GM12878 (cell line): ENCODE measurements around the gene LDLR. TPM values are rescaled to one million over a fixed set of nuclear protein-coding genes. Genes with fewer than 3 reads are reported as not detected.

Experiments
- ATAC-seq: fragments of 200-7000 bp; cut with Tn5 transposase; 3 replicates; pipeline ENCODE4 v1.9.1; 2020; ENCODE audit warnings: mild to moderate bottlenecking, moderate library complexity
- BruUV-seq: library from RNA; stranded (reverse); fragments of 400-500 nt; replicated peaks from 2 replicates; lab custom pipeline; 2021; lab: Mats Ljungman, UMichigan
- CTCF ChIA-PET: fragments of 300-600 bp; sonication (Branson Sonifier 250); formaldehyde crosslinking; extraction: SDS; loops from one replicate; lab custom pipeline; 2021; ENCODE audit warnings: inconsistent platforms; lab: Yijun Ruan, JAX
- POLR2A ChIA-PET: fragments of 350-600 bp; formaldehyde crosslinking; extraction: SDS; loops from one replicate; lab custom pipeline; 2021; ENCODE audit warnings: inconsistent platforms; lab: Charles Lee
- RAD21 ChIA-PET: fragments of 300-600 bp; sonication (Branson Sonifier 250); formaldehyde crosslinking; loops from one replicate; lab custom pipeline; 2023; ENCODE audit warnings: antibody characterized with exemption; ENCODE audit not compliant: unreplicated experiment; lab: Charles Lee
- SMC1A ChIA-PET: fragments of 300-600 bp; sonication (Branson Sonifier 250); formaldehyde crosslinking; loops from one replicate; lab custom pipeline; 2023; ENCODE audit not compliant: unreplicated experiment, uncharacterized antibody; lab: Charles Lee
- DNase-seq: peaks from one replicate; pipeline ENCODE4 v3.0.0-alpha.2; 2011; ENCODE audit warnings: low read depth, low spot score
- FAIRE-seq: peaks from 3 replicates; lab custom pipeline; 2011; peaks lifted over from hg19 to GRCh38; lab: Jason Lieb, UNC
- H2AFZ ChIP-seq: 2 replicates; pipeline ENCODE4 v1.6.0; 2011; ENCODE audit warnings: low read depth, low read length, control low read depth; ENCODE audit not compliant: control insufficient read depth
- H3K27ac ChIP-seq: 2 replicates; pipeline ENCODE4 v1.5.1; 2011; ENCODE audit warnings: control low read depth; ENCODE audit not compliant: control insufficient read depth, insufficient read depth
- H3K27me3 ChIP-seq, 2 experiments: replicated peaks in 1 of 2; 2 replicates each; pipeline versions ENCODE4 v1.6.0 to v1.6.1; 2011; ENCODE audit warnings: low read length in 1 of 2; ENCODE audit not compliant: control insufficient read depth in 2 of 2, insufficient read depth in 2 of 2
- H3K36me3 ChIP-seq, 2 experiments: 2 replicates each; pipeline ENCODE4 v1.5.1; 2011; ENCODE audit warnings: low read length in 1 of 2; ENCODE audit not compliant: control insufficient read depth in 2 of 2, insufficient read depth in 2 of 2
- H3K4me1 ChIP-seq: 2 replicates; pipeline ENCODE4 v1.6.1; 2011; ENCODE audit warnings: mild to moderate bottlenecking, low read length, moderate library complexity, mixed read lengths; ENCODE audit not compliant: control insufficient read depth, insufficient read depth
- H3K4me2 ChIP-seq: 2 replicates; pipeline ENCODE4 v1.6.0; 2011; ENCODE audit warnings: control low read depth; ENCODE audit not compliant: control insufficient read depth, insufficient read depth
- H3K4me3 ChIP-seq: fragments of 200-600 bp; sonication (generic); 2 replicates; pipeline ENCODE4 v1.5.1; 2016
- H3K79me2 ChIP-seq: 2 replicates; pipeline ENCODE4 v1.6.0; 2011; ENCODE audit warnings: low read length; ENCODE audit not compliant: control insufficient read depth, insufficient read depth
- H3K9ac ChIP-seq: 2 replicates; pipeline ENCODE4 v1.8.0; 2011; ENCODE audit warnings: low read length, control low read depth, mixed read lengths; ENCODE audit not compliant: control insufficient read depth, insufficient read depth
- H3K9me3 ChIP-seq: replicated peaks from 3 replicates; pipeline ENCODE4 v1.5.1; 2011; ENCODE audit warnings: mild to moderate bottlenecking, low read length; ENCODE audit not compliant: control insufficient read depth, insufficient read depth
- H4K20me1 ChIP-seq: 2 replicates; pipeline ENCODE4 v1.6.0; 2011; ENCODE audit not compliant: control insufficient read depth, insufficient read depth
- ASH2L ChIP-seq: fragments of 300-600, 200-600 bp; sonication (generic); IDR thresholded peaks from 2 replicates; pipeline ENCODE4 v1.6.1; 2017; ENCODE audit warnings: low read depth, mild to moderate bottlenecking, borderline replicate concordance
- BCL11A ChIP-seq: IDR thresholded peaks from 2 replicates; pipeline ENCODE4 v1.6.1; 2011; ENCODE audit warnings: low read depth, low read length
- BCLAF1 ChIP-seq: fragments of 450-650 bp; IDR thresholded peaks from 2 replicates; pipeline ENCODE4 v1.6.1; 2017; ENCODE audit warnings: antibody characterized with exemption, mild to moderate bottlenecking, moderate library complexity
- CEBPB ChIP-seq, 2 experiments: fragments of 150-350 bp in 1 of 2; IDR thresholded peaks; 2 replicates each; pipeline ENCODE4 v1.6.1; 2012 to 2014; ENCODE audit warnings: low read depth in 2 of 2, low read length in 2 of 2, borderline replicate concordance in 1 of 2, inconsistent platforms in 1 of 2
- CREM ChIP-seq: IDR thresholded peaks from 2 replicates; pipeline ENCODE4 v1.6.1; 2014; ENCODE audit warnings: antibody characterized with exemption, low read depth
- DPF2 ChIP-seq: fragments of 450-650 bp; IDR thresholded peaks from 2 replicates; pipeline ENCODE4 v1.6.1; 2017; ENCODE audit warnings: mild to moderate bottlenecking
- E2F4 ChIP-seq: IDR thresholded peaks from 2 replicates; pipeline ENCODE4 v1.6.1; 2012; ENCODE audit warnings: low read depth, low read length, improper control_type of control experiment
- GABPA ChIP-seq: IDR thresholded peaks from 2 replicates; pipeline ENCODE4 v1.6.1; 2014; ENCODE audit warnings: antibody characterized with exemption, low read depth, mild to moderate bottlenecking, inconsistent platforms
- KDM1A ChIP-seq: fragments of 200-600 bp; sonication (generic); IDR thresholded peaks from 2 replicates; pipeline ENCODE4 v1.6.1; 2016; ENCODE audit warnings: borderline replicate concordance
- MTA2 ChIP-seq: fragments of 450-650 bp; IDR thresholded peaks from 2 replicates; pipeline ENCODE4 v1.6.1; 2016; ENCODE audit warnings: low read depth, mild to moderate bottlenecking, moderate library complexity
- NBN ChIP-seq: fragments of 450-650 bp; IDR thresholded peaks from 2 replicates; pipeline ENCODE4 v1.6.1; 2016
- NFIC ChIP-seq: IDR thresholded peaks from 2 replicates; pipeline ENCODE4 v1.6.1; 2012; ENCODE audit warnings: low read depth, mild to moderate bottlenecking, inconsistent platforms, low read length, moderate library complexity
- NR2C2 ChIP-seq: IDR thresholded peaks from 2 replicates; pipeline ENCODE4 v1.6.1; 2011; ENCODE audit warnings: borderline replicate concordance, low read depth; ENCODE audit not compliant: control insufficient read depth, insufficient read length
- POLR2AphosphoS5 ChIP-seq: IDR thresholded peaks from 2 replicates; pipeline ENCODE4 v1.6.1; 2011; ENCODE audit warnings: mild to moderate bottlenecking, low read length, inconsistent platforms
- RAD51 ChIP-seq: fragments of 450-650 bp; IDR thresholded peaks from 2 replicates; pipeline ENCODE4 v1.6.1; 2016; ENCODE audit warnings: moderate library complexity, mild to moderate bottlenecking, inconsistent platforms
- SIX5 ChIP-seq: IDR thresholded peaks from 2 replicates; pipeline ENCODE4 v1.6.1; 2011; ENCODE audit warnings: mild to moderate bottlenecking, low read depth, low read length, moderate library complexity; ENCODE audit not compliant: severe bottlenecking
- SMARCA5 ChIP-seq: fragments of 450-650 bp; IDR thresholded peaks from 2 replicates; pipeline ENCODE4 v1.6.1; 2017; ENCODE audit warnings: mild to moderate bottlenecking
- SUZ12 ChIP-seq: fragments of 200-600 bp; sonication (generic); IDR thresholded peaks from one replicate; pipeline ENCODE4 v1.6.1; 2018; ENCODE audit warnings: antibody characterized with exemption, mild to moderate bottlenecking; ENCODE audit not compliant: unreplicated experiment
- TCF12 ChIP-seq: IDR thresholded peaks from 2 replicates; pipeline ENCODE4 v1.6.1; 2011; ENCODE audit warnings: low read depth, mild to moderate bottlenecking, low read length
- TCF3 ChIP-seq: IDR thresholded peaks from 2 replicates; pipeline ENCODE4 v1.6.1; 2012; ENCODE audit warnings: low read depth, mild to moderate bottlenecking, low read length, borderline replicate concordance; ENCODE audit not compliant: insufficient read depth
- ZNF384 ChIP-seq: IDR thresholded peaks from 2 replicates; pipeline ENCODE4 v1.6.1; 2012; ENCODE audit warnings: low read depth, mild to moderate bottlenecking, low read length, improper control_type of control experiment, borderline replicate concordance
- WGBS: methylation state at CpG from one replicate; pipeline ENCODE4 v1.1.6; 2016; ENCODE audit warnings: low lambda C conversion rate; ENCODE audit not compliant: insufficient replicate concordance, insufficient coverage; ENCODE audit errors: missing lambda C conversion rate; 5-methylcytosine and 5-hydroxymethylcytosine counted together
- in situ Hi-C: fragments of 300-500 bp; cut with MboI; formaldehyde crosslinking; loops from 9 replicates; pipeline ENCODE4 v1.14.3; 2018; ENCODE audit warnings: mixed read lengths
- intact Hi-C: fragments of 100-400 bp; cut with micrococcal nuclease; formaldehyde crosslinking; loops from one replicate; pipeline ENCODE4 v1.14.2; 2022; ENCODE audit not compliant: unreplicated experiment
- polyA plus RNA-seq, 11 experiments: library from polyadenylated mRNA; depleted of rRNA in 4 of 11; unstranded in 6 of 11; stranded (reverse) in 5 of 11; fragments of >200 nt; fragmentation: Nextera tagmentation in 4 of 11; fragmentation: Illumina TruSeq in 1 of 11; extraction: Ambion mirVana in 4 of 11; extraction: Trizol in 1 of 11; gene quantifications; 1 replicate in 1 of 11; 2 replicates in 10 of 11; pipeline versions ENCODE4 v1.2.1 to v1.2.3, GENCODE V29; 2011 to 2016; ENCODE audit warnings: inconsistent platforms in 2 of 11, missing spikeins in 2 of 11, low read depth in 1 of 11
- total RNA-seq, 4 experiments: library from RNA; depleted of rRNA in 3 of 4; stranded (reverse); fragments of >200 nt in 3 of 4; fragmentation: Illumina TruSeq in 1 of 4; extraction: Trizol in 1 of 4; gene quantifications; 2 replicates each; pipeline versions ENCODE4 v1.2.1 to v1.2.3, GENCODE V29; 2013 to 2021

Gene LDLR
- total and polyA plus RNA-seq, 10 of the 15 experiments (the other 5 are each of a cell fraction or from before 2014, with no cell fraction given), result 11.3 to 59.2 (median 27.3) TPM

- ATAC-seq (peak; percentile 66), FAIRE-seq (peak; percentile 74), DNase-seq (peak; percentile 48)
- Histone ChIP-seq H3K4me2 (peak overlapping the region; percentile 85), H3K9ac (no peak overlapping the region), H4K20me1 (no peaks in the 10 kb centered on the region; the same call in none of the 2 replicates), H3K9me3 (no peaks in the 10 kb centered on the region), H3K4me3 (peak overlapping the region; percentile 50; the same call in 1 of the 2 replicates), H3K36me3 (peaks cover 4 to 26% of the 10 kb centered on the region in 2 experiments; a peak in 3 of 4 replicates), H3K4me1 (peaks cover 38% of the 10 kb centered on the region), H3K79me2 (peaks cover 73% of the 10 kb centered on the region), H3K27ac (peak overlapping the region; percentile 81), H2AFZ (no peak overlapping the region), H3K27me3 (no peaks in the 10 kb centered on the region)
- CTCF ChIA-PET, result interaction anchor here (0.8 to 3.9 kb wide), 9 partner anchors 29 to 225 kb away, joined by 3 to 22 read pairs (median 3); partner anchors contain the start of gene CARM1
- WGBS, result 34% methylated on average over 10 of the region's 10 CpGs
- POLR2A ChIA-PET, result interaction anchor here (0.5 to 0.6 kb wide), 3 partner anchors 50 to 155 kb away, joined by 3 to 6 read pairs (median 6); no protein-coding TSS in a partner anchor
- SMC1A ChIA-PET, result interaction anchor here (0.6 to 1.3 kb wide), 4 partner anchors 46 to 123 kb away, joined by 3 to 5 read pairs (median 3); no protein-coding TSS in a partner anchor
- in situ Hi-C loops, result no loop called here
- intact Hi-C loops, result loop anchor here (10.0 kb wide), 2 partner anchors 382 to 1688 kb away; partner anchors contain the start of gene DNM2
- no TSS peak for BruUV-seq
- RAD21 ChIA-PET, result interaction anchor here (0.6 to 1.2 kb wide), 3 partner anchors 29 to 158 kb away, joined by 3 to 5 read pairs (median 3); no protein-coding TSS in a partner anchor
- TF ChIP-seq SUZ12 (no peak), NR2C2 (no peak), GABPA (no peak), BCL11A (0 out of 2 replicates have a peak, but pooled peaks have one; percentile 10), ZNF384 (0 out of 2 replicates have a peak, but pooled peaks have one; percentile 25), BCLAF1 (no peak), KDM1A (no peak), DPF2 (peak; percentile 79), MTA2 (peak; percentile 87), TCF3 (no peak), CEBPB (IDR thresholded peaks at IDR 0.05; ENCODE audit: borderline replicate concordance in 1 of 2, low read depth in 2 of 2, low read length in 2 of 2) (no peak), SMARCA5 (no peak; the same call in 1 of the 2 replicates), POLR2AphosphoS5 (0 out of 2 replicates have a peak, but pooled peaks have one; percentile 24), CREM (no peak), SIX5 (no peak), NFIC (peak; percentile 35; the same call in 1 of the 2 replicates), NBN (0 out of 2 replicates have a peak, but pooled peaks have one; percentile 27), ASH2L (no peak), RAD51 (no peak), E2F4 (no peak), TCF12 (no peak)
Measured at GRCh38 chr19:11096210-11096841, 7.1 kb downstream of the LDLR start.
